ENCODE results near the gene RAD23A.
"Not testable (repeated sequence)": the region's sequence is repeated elsewhere in the genome, so short reads cannot be mapped to it uniquely, and the experiment has no call there.

Gene RAD23A

DNA sequence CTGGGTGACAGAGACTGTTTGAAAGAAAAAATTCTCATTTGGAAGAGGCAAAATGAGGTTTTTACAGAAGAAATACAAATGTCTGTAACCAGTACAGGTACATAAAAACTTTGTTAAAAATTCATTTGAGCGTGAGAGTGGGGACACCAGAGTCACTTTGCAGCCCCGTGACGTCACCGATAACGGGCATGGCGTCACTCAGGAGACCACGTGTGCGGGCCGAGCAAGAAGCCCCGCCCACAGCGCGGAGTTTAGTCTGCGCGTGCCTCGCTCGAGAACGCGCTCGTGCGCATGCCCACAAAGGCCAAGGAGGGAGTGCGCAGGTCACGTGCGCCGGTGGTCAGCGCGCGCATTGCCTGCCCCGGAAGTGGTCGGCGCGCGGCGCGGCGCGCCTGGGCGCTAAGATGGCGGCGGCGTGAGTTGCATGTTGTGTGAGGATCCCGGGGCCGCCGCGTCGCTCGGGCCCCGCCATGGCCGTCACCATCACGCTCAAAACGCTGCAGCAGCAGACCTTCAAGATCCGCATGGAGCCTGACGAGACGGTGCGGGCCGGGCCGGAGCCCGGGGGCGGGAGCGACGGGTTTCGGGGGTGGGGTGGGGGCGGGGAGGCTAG lies at the start of gene RAD23A:
TSS of gene RAD23A (plus strand) at position 384 of the 613 bp plus-strand sequence. CDS start at position 471, 87 bp downstream.
- DNase-seq = peak; percentile 89

DNA sequence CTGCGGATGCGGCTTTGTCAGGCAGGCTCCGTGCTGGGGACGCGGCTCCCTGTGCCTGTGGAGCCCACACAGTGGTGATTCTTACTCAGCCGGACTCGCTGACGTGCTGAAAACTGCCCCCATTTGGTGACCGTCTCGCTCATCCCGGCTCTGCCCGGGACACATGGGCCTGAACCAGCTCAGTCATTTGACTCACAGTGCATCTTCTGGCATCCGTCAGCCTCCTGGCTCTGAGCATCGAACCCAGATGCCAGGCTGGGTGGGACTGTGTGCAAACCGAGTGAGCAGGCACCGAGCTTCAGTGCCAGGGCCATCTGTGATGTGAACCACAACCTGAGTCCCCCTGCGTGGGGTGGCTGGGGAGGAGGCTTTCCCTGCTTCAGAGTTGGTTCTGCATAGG lies 49.2 kb upstream of the RAD23A start:
- DNase-seq = no peak

DNA sequence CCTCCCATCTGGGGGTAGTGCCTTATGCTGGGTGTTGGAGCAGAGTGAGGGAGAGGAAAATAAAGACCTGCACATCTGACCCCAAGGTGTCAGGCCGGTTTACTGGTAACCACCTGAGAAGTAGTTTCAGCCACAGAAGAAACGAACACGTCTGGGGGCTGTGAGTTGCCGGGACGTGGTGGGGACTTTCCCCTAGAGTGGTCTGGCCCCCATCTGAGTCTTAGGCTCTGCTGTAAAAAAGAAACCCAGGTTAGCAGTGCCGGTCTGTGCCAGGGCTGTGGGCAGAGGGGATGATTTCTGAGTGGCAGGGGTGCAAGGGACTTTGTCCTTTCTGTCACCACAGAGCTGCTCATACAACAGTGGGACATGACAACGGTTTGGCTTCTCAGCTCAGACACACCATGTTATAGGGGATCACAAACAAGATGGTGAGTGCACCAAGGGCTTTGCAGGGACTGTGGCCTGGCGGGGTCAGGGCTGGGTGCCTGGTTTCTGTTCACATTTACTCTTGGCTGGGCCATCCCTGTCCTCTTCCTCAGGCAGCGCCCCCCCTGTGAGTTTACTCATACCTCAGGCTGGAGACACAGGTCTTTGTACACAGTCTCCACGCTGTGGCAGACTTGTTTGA lies 45.7 kb upstream of the RAD23A start:
- no peak for DNase-seq

DNA sequence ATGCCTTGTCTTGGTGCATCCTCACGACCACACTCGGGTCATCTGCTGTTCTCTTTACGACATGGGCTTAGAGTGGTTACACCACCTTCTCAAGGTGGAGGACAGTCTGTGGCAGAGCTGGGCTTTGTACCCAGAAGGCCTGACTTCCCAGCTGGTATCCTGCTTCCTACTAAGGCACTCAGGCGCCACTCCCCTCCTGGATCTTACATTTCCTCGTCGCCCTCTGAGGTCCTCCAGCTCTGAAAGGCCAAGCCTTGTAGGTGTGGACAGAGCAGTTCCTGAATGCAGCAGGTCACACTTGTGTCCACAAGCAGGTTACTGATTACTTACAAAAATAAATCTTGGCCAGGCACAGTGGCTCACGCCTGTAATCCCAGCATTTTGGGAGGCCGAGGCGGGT lies 38.5 kb upstream of the RAD23A start:
- no peak for DNase-seq

DNA sequence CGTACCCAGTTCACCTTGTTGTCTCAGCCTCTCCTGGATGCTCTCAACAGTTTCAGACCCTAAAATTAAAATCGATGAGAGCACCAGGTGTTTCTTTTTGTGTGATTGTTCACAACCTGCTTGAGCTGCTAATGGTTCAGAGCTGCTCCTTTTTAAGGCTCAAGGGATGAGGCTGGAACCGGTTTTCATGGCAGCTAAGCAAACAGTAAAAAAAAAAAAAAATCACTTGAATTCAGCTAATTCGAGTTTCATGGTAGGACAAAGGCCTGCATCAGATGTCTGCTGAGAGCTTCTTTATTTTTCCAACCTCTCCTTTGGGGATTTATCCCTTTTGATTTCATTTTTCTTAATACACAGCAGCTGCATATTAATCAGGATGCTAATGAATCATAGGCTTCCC lies 33.1 kb upstream of the RAD23A start:
- DNase-seq = peak; percentile 10

DNA sequence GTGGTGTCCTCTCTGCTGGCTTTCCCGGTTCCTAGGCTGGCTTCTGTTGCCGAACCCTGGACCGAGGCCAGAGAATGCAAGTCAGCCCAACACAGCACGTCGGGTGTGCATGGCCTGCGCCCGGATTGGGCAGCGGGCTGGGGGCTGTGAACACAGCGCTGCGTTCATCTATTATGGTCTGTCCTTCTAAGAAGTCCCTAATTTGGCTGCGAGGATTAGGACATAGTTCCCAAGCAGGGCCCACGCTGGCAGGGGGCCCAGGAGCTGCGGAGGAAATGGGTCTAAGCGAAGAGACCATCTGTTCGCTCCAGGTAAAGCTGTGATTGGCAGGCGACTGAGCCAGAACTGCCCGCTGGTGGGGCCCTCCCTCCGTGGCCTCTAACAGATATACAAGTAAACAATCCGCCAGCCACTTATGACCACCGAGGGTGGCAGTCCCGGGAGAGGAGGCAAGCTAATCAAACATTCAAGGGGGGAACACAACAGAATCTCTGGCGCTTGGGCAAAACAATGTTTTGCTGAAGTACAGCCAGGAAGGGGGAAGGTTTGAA lies 32.6 kb upstream of the RAD23A start:
- DNase-seq = peak; percentile 98

DNA sequence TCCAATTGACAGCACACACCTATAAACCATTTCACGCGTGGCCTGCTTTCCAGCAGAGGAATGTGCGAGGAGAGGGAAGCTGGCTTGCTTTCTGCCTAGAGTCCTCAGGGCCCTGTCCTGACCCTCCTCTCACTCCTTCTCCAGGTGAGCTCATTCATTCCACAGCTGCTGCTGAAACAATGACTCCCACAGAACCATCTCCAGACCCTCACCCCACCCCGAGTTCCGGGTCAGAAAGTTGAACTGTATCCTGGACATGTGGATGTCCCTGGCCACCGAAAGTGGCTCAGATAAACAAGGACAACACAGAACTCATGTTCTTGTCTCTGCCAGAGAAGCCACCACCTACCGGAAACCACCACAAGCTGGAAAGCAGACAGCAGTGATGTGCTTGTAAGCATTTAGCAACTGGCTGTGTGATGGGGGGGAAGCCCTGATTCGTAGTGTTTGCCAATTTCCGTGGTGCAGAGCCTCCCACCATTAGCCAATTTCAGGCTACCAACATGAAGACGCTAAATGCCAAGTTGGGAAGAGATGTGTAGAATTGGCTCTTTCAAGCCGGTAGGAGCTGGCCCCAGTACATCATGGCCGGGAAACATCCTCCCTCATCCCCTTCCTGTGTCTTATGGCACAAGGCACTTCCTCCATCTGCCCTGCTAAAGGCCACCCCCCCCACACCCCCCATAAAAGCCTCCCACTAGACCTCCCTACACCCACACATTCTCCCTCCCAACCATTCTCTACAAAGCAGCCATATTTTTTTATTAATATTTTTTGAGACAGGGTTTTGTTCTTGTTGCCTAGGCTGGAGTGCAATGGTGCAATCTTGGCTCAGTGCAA lies 31.6 kb upstream of the RAD23A start:
- no peak for DNase-seq

DNA sequence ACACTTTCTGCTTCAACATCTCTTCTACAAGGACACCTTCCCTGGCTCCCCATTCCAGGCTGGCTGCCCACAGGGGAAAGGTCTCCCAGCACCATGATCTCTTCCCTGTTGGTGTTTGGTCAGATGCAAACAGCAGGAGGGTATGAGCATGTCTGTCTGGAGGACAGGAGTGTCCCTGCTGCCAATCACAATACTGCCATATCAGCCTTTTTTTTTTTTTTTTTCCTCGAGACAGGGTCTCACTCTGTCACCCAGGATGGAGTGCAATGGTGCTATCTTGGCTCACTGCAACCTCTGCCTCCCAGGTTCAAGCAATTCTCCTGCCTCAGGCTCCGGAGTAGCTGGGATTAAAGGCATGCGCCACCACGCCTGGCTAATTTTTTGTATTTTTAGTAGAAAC lies 29.8 kb upstream of the RAD23A start:
- DNase-seq = not testable (repeated sequence)

DNA sequence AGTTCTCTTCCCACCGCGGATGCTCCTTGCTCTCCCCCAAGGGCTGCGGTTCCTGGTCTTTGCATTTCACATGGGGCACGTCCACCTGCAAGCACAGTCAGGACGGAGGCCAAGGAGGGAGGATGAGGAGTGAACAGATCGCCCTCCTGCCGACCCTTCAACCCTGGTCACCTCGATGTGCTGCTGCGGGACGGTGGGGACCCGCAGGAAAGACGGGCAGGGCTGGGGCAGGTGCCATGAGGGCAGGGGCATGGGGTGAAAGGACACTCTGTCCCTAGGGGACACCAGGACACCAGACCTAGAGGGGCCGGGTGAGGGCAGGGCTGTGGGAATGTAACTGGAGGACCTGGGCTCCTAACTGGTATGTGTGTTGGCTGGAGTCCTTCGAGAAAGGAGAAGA lies 27.4 kb upstream of the RAD23A start:
- DNase-seq = no peak

DNA sequence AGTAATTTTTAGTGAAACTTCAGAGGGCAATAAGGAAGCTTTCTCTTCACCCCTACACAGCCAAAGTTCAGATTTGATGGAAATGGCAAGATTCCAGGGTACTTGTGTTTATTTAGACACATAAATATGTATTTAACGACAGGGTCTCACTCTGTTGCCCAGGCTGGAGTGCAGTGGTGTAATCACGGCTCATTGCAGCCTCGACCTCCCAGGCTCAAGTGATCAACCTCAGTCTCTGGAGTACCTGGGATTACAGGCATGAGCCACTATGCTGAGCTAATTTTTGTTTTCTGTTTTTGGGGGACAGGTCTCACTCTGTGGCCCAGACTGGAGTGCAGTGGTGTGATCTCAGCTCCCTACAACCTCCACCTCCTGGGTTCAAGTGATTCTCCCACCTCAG lies 24.6 kb upstream of the RAD23A start:
- no peak for DNase-seq

DNA sequence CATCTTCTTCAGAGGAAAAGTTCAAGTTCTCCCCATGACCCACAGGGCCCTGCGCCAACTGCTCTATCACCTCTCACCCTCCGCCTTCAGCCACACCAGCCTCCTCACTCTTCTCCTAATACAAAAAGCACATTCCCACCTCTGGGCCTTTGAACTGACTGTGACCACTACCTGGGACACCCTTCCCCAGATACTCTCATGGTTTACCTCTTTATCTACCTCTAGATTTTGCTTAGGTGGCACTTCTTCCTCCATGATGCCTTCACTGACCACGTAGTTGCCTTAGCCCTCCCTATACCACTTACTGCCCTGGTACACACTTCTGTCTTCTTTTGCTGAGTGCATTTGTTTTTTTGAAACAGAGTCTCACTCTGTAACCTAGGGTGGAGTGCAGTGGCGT lies 22.7 kb upstream of the RAD23A start:
- DNase-seq = no peak

DNA sequence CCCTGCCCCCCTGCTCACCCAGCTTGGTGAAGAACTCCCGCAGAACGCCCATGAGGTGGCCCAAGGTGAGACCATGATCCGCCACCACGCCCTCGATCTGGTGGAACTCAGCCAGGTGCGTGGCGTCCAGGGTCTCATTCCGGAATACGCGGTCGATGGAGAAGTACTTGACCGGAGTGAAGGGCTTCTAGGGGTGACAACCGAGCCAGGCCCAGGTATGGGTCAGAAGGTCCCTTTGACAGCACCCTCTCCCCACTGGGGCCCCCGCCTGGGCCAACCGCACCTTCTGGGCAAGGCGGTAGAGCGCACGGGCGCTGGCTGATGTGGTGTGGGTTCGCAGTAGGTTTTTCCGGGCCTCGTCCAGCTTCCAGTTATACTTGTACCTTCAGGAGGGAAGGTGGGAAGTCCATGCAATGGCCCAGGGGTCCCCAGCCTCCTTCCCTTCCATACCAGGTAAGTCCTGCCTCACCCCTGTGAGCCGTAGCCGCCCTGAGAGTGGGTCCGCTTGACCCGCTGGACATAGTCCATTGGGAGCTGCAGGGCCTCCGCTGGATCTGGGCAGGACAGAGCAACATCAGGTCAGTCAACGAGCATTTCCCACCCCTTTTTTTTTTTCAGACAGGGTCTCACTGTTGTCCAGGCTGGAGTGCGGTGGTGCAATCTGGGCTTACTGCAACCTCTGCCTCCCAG lies 20.9 kb upstream of the RAD23A start:
- DNase-seq = no peak

DNA sequence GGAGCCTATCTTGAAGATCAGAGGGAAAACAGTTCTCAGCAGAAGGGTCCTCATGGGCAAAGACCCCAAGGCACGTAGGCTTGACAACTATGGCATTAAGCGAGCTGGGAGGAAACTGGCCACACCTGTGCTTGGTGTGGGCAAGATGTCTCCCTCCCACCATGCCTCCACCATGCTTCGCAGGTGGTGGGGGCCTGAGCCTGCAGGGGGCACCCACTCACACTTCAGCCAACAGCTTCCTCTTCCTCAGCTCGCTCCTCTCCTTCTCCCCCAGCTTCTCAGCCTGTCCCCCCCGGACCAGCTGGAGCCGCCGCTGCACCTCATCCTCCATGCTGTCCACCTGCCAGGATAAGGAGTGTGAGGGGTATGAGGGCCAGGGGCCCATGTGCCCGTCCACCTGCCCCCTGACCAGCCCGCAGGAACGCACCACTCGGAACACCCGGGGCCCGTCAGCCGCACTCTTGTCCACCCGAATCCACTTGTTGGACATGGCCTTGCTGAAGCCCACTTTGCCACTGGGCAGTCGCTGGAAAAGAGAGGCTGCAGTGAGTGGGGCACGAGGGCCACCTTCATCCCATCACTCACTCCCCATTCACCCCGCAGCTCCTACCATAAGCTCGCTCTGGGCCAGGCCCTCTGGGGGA lies 15.5 kb upstream of the RAD23A start:
- DNase-seq = no peak

DNA sequence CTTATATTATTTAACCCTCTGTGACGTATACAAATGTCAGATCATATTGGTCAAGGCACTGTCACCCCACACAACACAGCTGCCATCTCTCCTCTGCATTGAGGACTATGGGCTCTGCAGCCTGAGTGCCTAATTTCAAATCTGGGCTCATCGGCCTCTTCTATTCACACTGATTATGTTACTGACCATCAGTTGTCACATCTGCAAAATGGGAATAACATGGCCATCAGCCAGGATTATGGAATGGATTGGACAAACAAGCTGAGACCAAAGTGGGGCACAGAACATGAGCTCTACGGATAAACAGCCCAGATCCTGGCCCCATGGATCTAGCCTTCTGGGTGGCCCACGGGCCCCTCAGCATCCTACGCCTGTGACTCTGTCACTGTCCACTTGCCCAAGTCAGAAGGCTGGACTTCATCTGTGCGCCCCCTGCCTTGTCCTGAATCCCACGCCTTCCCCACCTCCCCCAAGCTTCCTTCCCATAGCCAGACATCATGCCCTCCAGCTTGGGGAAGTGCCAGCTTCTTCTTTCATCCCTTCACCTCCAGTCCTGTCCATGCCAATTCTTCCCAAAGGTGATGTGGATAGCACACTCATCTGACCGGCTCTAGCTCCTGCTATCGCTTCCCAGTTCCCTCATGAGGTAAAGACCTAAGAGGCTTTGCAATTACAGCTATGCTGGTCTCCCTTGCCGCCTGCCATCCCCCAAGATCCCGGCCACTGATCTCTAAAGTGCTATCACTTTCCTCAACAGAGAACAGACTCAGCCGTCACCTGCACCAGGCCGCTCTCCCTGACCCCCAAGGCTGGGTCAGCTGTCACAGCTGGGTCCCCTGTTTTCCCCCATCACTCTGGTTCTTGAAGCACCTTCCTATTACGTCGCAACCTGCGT lies 13.0 kb upstream of the RAD23A start:
- DNase-seq = no peak

DNA sequence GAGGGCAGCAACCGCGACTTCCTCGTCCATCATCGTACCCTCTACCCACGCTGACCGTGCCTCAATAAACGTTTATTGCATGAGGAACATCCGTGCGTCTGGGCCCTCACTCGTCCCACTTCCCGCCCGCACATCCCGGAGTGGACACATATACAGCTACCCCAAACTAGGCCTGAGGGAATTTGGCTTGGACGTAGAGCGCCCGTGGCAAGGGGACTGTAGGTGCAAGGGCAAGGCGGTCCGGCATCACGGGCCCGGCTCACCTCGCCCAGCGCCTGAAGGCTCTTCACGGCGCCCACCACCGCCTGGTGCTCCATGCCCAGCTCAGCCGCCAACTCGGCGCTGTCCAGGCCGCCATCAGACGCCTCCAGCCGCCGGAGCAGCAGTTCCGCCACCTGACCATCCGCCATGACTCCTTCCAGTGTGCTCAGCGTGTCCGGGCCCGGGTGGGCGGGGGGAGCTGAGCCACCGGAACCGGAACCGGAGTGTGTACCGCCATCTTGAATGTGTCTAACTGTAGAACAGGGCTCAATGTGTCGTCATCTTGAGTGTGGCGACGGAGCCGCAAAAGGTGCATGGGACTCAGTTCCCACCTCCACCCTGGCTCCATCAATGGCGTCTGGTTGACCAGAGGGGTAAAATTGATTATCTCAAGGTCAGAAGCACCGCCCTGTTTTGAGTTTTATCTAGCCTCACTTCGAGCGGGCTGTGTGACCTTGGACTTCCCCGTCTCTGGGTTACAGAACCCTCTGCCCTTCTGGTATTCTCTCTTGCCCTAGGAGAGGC lies 12.2 kb upstream of the RAD23A start, which contains the start of gene FARSA:
TSS of gene FARSA (minus strand) at position 425 of the 786 bp plus-strand sequence. CDS start at position 410, 15 bp downstream.
- peak; percentile 54 for DNase-seq

DNA sequence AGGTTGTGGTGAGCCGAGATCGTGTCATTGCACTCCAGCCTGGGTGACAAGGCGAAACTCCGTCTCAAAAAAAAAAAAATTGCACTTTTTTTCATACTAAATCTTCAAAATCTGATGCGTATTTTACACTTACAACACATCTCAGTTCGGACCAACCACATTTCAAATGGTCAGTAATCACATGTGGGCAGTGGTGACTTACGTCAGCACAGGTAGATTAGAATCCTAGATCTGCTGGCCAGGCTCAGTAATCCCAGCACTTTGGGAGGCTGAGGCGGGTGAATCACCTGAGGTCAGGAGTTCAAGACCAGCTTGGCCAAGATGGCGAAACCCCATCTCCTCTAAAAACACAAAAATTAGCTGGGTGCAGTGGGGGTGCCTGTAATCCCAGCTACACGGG lies 10.6 kb upstream of the RAD23A start:
- DNase-seq = no peak

DNA sequence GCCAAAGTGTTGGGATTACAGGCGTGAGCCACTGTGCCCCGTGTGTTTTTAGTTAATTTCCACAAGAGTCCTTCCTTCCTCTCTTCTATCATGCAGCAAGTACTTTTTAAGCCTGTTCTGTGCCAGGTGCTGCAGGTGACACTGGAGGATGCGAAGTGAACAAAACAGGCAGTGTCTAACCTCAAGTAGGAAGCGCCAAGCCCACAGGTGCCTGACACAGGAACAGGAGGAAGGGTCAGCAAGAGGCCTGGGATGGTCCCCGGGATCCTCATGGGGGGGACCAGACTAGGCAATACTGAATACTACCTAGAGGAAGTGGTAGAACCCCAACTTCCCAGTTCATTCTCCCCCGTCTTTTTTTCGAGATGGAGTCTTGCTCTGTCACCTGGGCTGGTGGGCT lies 9.1 kb upstream of the RAD23A start:
- DNase-seq = no peak

DNA sequence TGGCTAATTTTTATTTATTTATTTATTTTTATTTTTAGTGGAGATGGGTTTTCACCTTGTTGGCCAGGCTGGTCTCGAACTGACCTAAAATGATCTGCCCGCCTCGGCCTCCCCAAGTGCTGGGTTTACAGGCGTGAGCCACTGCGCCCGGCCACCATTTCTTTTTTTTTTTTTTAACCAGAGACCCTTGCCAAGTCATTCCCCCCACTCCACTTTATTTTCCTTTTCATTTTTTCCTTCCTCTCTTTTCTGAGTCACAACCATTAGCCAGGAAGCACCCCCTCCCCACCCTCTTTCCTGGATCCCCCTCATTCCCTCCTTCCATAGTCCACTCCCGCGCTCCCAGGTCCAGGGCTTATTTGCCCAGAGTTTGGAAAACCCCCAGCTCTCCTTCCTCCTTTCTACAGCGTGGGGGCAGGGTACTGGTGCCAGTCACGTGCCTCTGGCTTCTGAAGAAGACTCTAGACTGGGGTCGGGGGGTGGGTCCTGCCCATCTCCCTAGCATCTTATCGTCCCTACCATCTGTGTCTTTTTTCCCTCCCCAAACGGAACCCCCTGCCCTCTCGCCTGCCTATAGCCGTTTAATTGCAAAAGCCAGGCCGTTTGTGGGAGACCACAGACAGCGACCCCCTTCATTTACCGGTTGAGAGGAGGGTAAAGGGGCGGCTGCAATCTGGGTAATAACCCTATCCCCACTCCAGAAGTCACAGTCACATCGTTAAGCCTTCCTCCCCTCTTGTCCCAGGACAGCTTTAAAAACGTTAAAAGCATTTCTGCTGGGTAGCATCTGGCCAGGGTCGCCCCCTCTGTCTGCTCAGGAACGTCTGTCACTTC lies 8.4 kb upstream of the RAD23A start:
- peak; percentile 93 for DNase-seq

DNA sequence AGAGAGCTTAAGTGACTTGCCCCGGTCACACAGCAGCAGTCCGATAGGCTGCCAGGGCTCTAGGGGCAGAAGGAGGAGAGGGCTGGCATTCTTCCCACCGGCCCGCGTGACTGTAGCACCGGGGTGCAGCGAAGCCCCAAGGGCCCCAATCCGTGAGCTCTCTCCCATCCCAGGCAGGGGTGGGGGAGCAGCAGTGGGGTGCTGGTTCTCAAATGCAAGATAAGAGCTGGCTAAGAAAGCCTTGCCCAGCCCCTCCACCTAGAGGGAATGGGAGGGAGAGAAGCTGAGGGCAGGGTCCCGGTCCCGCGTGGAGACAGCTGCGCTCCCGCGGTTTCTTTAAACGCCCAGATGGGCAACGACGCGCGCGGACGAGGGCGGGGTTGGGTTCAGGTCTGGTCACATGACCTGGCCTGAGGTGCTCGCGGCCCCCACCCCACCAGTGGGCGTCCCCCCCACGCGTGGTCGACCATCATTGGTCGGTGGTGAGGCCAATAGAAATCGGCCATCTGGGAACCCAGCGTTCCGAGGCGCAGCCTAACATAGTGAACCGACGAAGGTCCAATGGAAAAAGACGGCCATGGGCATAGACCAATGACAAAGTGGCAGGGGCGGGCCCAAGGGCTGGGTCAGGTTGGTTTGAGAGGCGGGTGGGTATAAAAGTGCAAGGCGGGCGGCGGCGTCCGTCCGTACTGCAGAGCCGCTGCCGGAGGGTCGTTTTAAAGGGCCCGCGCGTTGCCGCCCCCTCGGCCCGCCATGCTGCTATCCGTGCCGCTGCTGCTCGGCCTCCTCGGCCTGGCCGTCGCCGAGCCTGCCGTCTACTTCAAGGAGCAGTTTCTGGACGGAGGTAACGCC lies 7.5 kb upstream of the RAD23A start, which contains the start of gene CALR:
TSS of gene CALR (plus strand) at position 683 of the 852 bp plus-strand sequence. CDS start at position 754, 71 bp downstream.
- DNase-seq = peak; percentile 97
